Loucy (cell line): ENCODE measurements around the gene GBA3.

Experiments
- EZH2phosphoT487 ChIP-seq: fragments of 200-600 bp; IDR thresholded peaks from 2 replicates; pipeline ENCODE4 v1.6.1; 2018; ENCODE audit warnings: antibody characterized with exemption, mild to moderate bottlenecking, moderate library complexity, borderline replicate concordance
- TF ChIP-seq, protein P1 (sequence below): fragments of 200-600 bp; sonication (generic); conservative IDR thresholded peaks from 2 replicates; pipeline ENCODE4 v1.5.1; 2014; ENCODE audit warnings: mild to moderate bottlenecking, antibody characterized with exemption, low read length

- TF ChIP-seq, protein P1, sequence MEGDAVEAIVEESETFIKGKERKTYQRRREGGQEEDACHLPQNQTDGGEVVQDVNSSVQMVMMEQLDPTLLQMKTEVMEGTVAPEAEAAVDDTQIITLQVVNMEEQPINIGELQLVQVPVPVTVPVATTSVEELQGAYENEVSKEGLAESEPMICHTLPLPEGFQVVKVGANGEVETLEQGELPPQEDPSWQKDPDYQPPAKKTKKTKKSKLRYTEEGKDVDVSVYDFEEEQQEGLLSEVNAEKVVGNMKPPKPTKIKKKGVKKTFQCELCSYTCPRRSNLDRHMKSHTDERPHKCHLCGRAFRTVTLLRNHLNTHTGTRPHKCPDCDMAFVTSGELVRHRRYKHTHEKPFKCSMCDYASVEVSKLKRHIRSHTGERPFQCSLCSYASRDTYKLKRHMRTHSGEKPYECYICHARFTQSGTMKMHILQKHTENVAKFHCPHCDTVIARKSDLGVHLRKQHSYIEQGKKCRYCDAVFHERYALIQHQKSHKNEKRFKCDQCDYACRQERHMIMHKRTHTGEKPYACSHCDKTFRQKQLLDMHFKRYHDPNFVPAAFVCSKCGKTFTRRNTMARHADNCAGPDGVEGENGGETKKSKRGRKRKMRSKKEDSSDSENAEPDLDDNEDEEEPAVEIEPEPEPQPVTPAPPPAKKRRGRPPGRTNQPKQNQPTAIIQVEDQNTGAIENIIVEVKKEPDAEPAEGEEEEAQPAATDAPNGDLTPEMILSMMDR, result no peak
- no peak for TF ChIP-seq EZH2phosphoT487
Observed at GRCh38 chr4:22736912-22737311, 44.2 kb downstream of the GBA3 start.
